GM12878 (cell line): ENCODE data around the gene YAP1.

Experiments used
- EP300 ChIP-seq, 2 experiments: fragments of 150-350 bp in 1 of 2; IDR thresholded peaks; 2 replicates each; pipeline ENCODE4 v1.6.1; 2011 to 2012; ENCODE audit warnings: low read depth in 2 of 2, low read length in 2 of 2, borderline replicate concordance in 1 of 2, improper control_type of control experiment in 1 of 2, inconsistent platforms in 1 of 2; ENCODE audit not compliant: control insufficient read depth in 1 of 2
- GABPA ChIP-seq: IDR thresholded peaks from 2 replicates; pipeline ENCODE4 v1.6.1; 2014; ENCODE audit warnings: antibody characterized with exemption, low read depth, mild to moderate bottlenecking, inconsistent platforms
- HDAC2 ChIP-seq: fragments of 200-600 bp; sonication (generic); IDR thresholded peaks from 2 replicates; pipeline ENCODE4 v1.6.1; 2017
- HDAC6 ChIP-seq: fragments of 200-600 bp; sonication (generic); IDR thresholded peaks from one replicate; pipeline ENCODE4 v1.8.0; 2017; ENCODE audit warnings: antibody characterized with exemption; ENCODE audit not compliant: unreplicated experiment
- MYC ChIP-seq: IDR thresholded peaks from 2 replicates; pipeline ENCODE4 v1.6.1; 2011; ENCODE audit warnings: mild to moderate bottlenecking, low read length, moderate library complexity, inconsistent platforms; ENCODE audit not compliant: insufficient read depth, insufficient replicate concordance, insufficient read length, severe bottlenecking
- RFX5 ChIP-seq: IDR thresholded peaks from 2 replicates; pipeline ENCODE4 v1.6.1; 2011; ENCODE audit warnings: low read depth, low read length, improper control_type of control experiment
- SUZ12 ChIP-seq: fragments of 200-600 bp; sonication (generic); IDR thresholded peaks from one replicate; pipeline ENCODE4 v1.6.1; 2018; ENCODE audit warnings: antibody characterized with exemption, mild to moderate bottlenecking; ENCODE audit not compliant: unreplicated experiment
- ZNF274 ChIP-seq: IDR thresholded peaks from one replicate; pipeline ENCODE4 v1.8.0; 2011; ENCODE audit not compliant: insufficient read length, insufficient read depth
- TF ChIP-seq, protein P1 (sequence below): fragments of 450-650 bp; IDR thresholded peaks from 2 replicates; pipeline ENCODE4 v1.6.1; 2017; ENCODE audit warnings: mild to moderate bottlenecking, moderate library complexity
- TF ChIP-seq, protein P2 (sequence below), 3 experiments: IDR thresholded peaks in 2 of 3; conservative IDR thresholded peaks in 1 of 3; 2 replicates each; pipeline ENCODE4 v1.5.1; 2011; ENCODE audit warnings: low read depth in 3 of 3, low read length in 3 of 3, mild to moderate bottlenecking in 3 of 3, control low read depth in 2 of 3, moderate library complexity in 2 of 3, inconsistent platforms in 1 of 3, mixed read lengths in 1 of 3; ENCODE audit not compliant: control insufficient read depth in 2 of 3, insufficient read depth in 1 of 3; ENCODE audit errors: extremely low read depth in 1 of 3

DNA sequence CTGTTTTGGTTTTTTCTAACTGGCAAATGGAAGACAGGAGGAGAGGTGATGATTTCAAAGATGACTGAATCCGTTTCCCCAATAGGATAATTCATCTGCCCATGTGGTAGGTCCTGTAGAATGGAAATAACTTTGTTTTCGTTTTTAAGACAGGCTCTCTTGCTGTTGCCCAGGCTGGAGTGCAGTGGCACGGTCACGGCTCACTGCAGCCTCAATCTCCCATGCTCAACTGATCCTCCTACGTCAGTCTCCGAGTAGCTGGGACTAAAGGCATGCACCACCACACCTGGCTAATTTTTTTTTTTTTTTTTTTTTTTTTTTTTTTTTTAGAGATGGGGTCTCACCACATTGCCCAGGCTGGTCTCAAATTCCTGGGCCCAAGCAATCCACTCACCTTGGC, 129.7 kb downstream of the YAP1 start:
- TF ChIP-seq HDAC6: no peak
- TF ChIP-seq, protein P1, sequence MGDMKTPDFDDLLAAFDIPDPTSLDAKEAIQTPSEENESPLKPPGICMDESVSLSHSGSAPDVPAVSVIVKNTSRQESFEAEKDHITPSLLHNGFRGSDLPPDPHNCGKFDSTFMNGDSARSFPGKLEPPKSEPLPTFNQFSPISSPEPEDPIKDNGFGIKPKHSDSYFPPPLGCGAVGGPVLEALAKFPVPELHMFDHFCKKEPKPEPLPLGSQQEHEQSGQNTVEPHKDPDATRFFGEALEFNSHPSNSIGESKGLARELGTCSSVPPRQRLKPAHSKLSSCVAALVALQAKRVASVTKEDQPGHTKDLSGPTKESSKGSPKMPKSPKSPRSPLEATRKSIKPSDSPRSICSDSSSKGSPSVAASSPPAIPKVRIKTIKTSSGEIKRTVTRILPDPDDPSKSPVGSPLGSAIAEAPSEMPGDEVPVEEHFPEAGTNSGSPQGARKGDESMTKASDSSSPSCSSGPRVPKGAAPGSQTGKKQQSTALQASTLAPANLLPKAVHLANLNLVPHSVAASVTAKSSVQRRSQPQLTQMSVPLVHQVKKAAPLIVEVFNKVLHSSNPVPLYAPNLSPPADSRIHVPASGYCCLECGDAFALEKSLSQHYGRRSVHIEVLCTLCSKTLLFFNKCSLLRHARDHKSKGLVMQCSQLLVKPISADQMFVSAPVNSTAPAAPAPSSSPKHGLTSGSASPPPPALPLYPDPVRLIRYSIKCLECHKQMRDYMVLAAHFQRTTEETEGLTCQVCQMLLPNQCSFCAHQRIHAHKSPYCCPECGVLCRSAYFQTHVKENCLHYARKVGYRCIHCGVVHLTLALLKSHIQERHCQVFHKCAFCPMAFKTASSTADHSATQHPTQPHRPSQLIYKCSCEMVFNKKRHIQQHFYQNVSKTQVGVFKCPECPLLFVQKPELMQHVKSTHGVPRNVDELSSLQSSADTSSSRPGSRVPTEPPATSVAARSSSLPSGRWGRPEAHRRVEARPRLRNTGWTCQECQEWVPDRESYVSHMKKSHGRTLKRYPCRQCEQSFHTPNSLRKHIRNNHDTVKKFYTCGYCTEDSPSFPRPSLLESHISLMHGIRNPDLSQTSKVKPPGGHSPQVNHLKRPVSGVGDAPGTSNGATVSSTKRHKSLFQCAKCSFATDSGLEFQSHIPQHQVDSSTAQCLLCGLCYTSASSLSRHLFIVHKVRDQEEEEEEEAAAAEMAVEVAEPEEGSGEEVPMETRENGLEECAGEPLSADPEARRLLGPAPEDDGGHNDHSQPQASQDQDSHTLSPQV: no peak
- TF ChIP-seq RFX5: no peak
- TF ChIP-seq SUZ12: no peak
- no peak for TF ChIP-seq HDAC2
- no peak for TF ChIP-seq ZNF274
- TF ChIP-seq GABPA: no peak
- TF ChIP-seq MYC: no peak
- TF ChIP-seq, protein P2, sequence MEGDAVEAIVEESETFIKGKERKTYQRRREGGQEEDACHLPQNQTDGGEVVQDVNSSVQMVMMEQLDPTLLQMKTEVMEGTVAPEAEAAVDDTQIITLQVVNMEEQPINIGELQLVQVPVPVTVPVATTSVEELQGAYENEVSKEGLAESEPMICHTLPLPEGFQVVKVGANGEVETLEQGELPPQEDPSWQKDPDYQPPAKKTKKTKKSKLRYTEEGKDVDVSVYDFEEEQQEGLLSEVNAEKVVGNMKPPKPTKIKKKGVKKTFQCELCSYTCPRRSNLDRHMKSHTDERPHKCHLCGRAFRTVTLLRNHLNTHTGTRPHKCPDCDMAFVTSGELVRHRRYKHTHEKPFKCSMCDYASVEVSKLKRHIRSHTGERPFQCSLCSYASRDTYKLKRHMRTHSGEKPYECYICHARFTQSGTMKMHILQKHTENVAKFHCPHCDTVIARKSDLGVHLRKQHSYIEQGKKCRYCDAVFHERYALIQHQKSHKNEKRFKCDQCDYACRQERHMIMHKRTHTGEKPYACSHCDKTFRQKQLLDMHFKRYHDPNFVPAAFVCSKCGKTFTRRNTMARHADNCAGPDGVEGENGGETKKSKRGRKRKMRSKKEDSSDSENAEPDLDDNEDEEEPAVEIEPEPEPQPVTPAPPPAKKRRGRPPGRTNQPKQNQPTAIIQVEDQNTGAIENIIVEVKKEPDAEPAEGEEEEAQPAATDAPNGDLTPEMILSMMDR (IDR thresholded peaks at IDR 0.05 in 2 of 3, conservative IDR thresholded peaks at IDR 0.05 in 1 of 3; ENCODE audit: control insufficient read depth in 2 of 3, extremely low read depth in 1 of 3, insufficient read depth in 1 of 3, low read depth in 3 of 3, low read length in 3 of 3): no peak
- no peak for TF ChIP-seq EP300 (IDR thresholded peaks at IDR 0.05; ENCODE audit: borderline replicate concordance in 1 of 2, control insufficient read depth in 1 of 2, low read depth in 2 of 2, low read length in 2 of 2)
